ENCODE measurements around the gene FAM180A.

Gene FAM180A

GRCh38 chr7:135748770-135749169 is at the start of gene FAM180A:
Gene FAM180A, minus strand, starts transcription at chr7:135748813. Its CDS starts 233 bp downstream, at chr7:135748580.
- no peak for TF ChIP-seq CTCF (IDR thresholded peaks at IDR 0.05; ENCODE audit: low read depth, low read length)
- H3K4me3 ChIP-seq (ENCODE audit: low read depth, low read length): peak within 1 kb of the TSS; percentile 44

GRCh38 chr7:135798095-135798494 is 49.5 kb upstream of the FAM180A start:
- no peak for TF ChIP-seq CTCF (IDR thresholded peaks at IDR 0.05; ENCODE audit: low read depth, low read length)
- H3K4me3 ChIP-seq (ENCODE audit: low read depth, low read length): no peak overlapping the region

GRCh38 chr7:135795846-135796570 is 47.4 kb upstream of the FAM180A start:
- no peak for TF ChIP-seq CTCF (IDR thresholded peaks at IDR 0.05; ENCODE audit: low read depth, low read length)
- no peak overlapping the region for H3K4me3 ChIP-seq (ENCODE audit: low read depth, low read length)

DNA sequence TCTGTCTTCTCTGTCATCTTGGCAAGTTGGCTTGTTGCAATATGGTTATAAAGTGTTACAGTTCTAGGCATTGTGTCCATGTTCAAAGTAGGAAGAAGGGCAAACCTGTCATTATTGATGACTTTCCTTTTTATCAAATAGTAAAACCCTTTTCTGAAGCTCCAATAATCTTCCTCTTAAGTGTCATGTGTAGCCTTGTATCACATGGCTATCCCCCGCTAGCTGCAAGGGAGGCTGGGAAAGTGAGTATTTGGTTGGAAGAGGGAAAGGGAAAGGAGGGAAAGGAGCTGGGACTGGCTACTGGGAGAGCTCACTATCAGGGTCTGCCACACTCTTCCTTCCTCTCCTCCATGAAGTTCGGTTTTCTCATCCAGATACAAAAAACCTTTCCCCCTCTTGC is 45.2 kb upstream of the FAM180A start:
- TF ChIP-seq CTCF (IDR thresholded peaks at IDR 0.05; ENCODE audit: low read depth, low read length): no peak
- H3K4me3 ChIP-seq (ENCODE audit: low read depth, low read length): no peak overlapping the region

GRCh38 chr7:135792866-135793265 is 44.3 kb upstream of the FAM180A start:
- H3K4me3 ChIP-seq (ENCODE audit: low read depth, low read length): no peak overlapping the region
- TF ChIP-seq CTCF (IDR thresholded peaks at IDR 0.05; ENCODE audit: low read depth, low read length): no peak

GRCh38 chr7:135792363-135792668 is 43.7 kb upstream of the FAM180A start:
- no peak overlapping the region for H3K4me3 ChIP-seq (ENCODE audit: low read depth, low read length)
- no peak for TF ChIP-seq CTCF (IDR thresholded peaks at IDR 0.05; ENCODE audit: low read depth, low read length)

DNA sequence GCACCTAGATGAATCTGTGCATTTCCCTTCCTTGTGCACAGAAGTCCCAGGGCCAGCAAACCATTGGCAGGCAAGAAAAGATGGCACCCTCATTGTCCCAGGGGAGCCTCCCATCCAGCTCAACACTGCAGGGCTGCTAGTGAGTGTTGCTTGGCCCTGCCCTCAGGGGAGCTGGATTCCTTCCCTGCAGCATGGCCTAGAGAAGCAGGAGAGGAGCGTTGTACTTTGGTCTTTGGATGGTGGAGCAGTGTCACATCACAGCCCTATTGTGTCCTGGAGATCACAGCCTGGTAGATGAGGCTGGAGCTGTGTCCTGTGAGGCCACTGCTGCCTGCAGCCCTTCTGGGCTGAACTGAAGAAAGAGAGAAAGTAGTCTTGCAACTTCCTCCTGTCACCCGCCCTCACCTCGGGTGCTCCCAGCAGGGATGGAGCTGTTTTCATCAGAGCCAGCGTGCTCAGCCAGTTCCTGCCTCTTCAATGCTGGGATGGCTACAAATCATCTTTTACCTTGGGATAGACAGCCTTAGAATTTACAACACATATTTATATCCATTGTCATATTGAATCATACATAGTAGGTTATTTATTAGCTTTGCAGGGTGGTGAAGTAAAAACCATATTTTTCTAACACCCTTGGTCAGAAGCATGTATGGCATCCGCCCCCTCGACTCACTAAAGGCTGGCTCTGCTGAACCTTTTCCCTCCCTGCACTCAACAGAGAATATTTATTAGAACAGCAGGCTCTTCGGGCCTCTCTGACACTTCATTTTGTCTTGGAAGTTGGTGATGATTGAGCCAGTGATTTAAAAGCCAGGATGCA is 43.1 kb upstream of the FAM180A start:
- no peak for TF ChIP-seq CTCF (IDR thresholded peaks at IDR 0.05; ENCODE audit: low read depth, low read length)
- no peak overlapping the region for H3K4me3 ChIP-seq (ENCODE audit: low read depth, low read length)

All from WI38 (cell line).